Measurements from ENCODE around the gene WRNIP1.

The WRNIP1 gene

GRCh38 chr6:2768696-2769095, 3.5 kb downstream of the WRNIP1 start:
- no peak overlapping the region for H3K27ac ChIP-seq (ENCODE audit: low read depth, low read length)
- peaks cover 28 to 30% of the 10 kb centered on the region in 2 donors for H3K4me1 ChIP-seq (ENCODE audit: control insufficient read depth in 1 of 2, insufficient read depth in 2 of 2, low read length in 2 of 2)
- peak overlapping the region; percentile 23 to 95 for H3K4me3 ChIP-seq (ENCODE audit: low read depth in 1 of 2, low read length in 2 of 2)
- no peak overlapping the region for H3K9ac ChIP-seq (ENCODE audit: low read depth in 1 of 2, low read length in 2 of 2)
- no peaks in the 10 kb centered on the region for H3K9me3 ChIP-seq (ENCODE audit: control insufficient read depth in 1 of 2, low read length in 2 of 2)
- no peaks in the 10 kb centered on the region for H3K27me3 ChIP-seq (ENCODE audit: control insufficient read depth in 1 of 2, insufficient read depth in 2 of 2, low read length in 2 of 2)
- H3K36me3 ChIP-seq (ENCODE audit: control insufficient read depth in 1 of 2, insufficient read depth in 2 of 2, low read length in 2 of 2) = peaks cover 9 to 12% of the 10 kb centered on the region in 2 donors

GRCh38 chr6:2770171-2770570, 5.0 kb downstream of the WRNIP1 start:
- H3K27me3 ChIP-seq (ENCODE audit: control insufficient read depth in 1 of 2, insufficient read depth in 2 of 2, low read length in 2 of 2) = no peaks in the 10 kb centered on the region
- no peak overlapping the region for H3K27ac ChIP-seq (ENCODE audit: low read depth, low read length)
- peaks cover 19 to 21% of the 10 kb centered on the region in 2 donors for H3K36me3 ChIP-seq (ENCODE audit: control insufficient read depth in 1 of 2, insufficient read depth in 2 of 2, low read length in 2 of 2)
- peaks cover 26 to 28% of the 10 kb centered on the region in 2 donors for H3K4me1 ChIP-seq (ENCODE audit: control insufficient read depth in 1 of 2, insufficient read depth in 2 of 2, low read length in 2 of 2)
- H3K4me3 ChIP-seq (ENCODE audit: low read depth in 1 of 2, low read length in 2 of 2) = no peak overlapping the region
- H3K9me3 ChIP-seq (ENCODE audit: control insufficient read depth in 1 of 2, low read length in 2 of 2) = no peaks in the 10 kb centered on the region
- H3K9ac ChIP-seq (ENCODE audit: low read depth in 1 of 2, low read length in 2 of 2) = no peak overlapping the region

GRCh38 chr6:2771079-2771478, 5.9 kb downstream of the WRNIP1 start:
- H3K4me1 ChIP-seq (ENCODE audit: control insufficient read depth in 1 of 2, insufficient read depth in 2 of 2, low read length in 2 of 2) = peaks cover 26 to 28% of the 10 kb centered on the region in 2 donors
- no peaks in the 10 kb centered on the region for H3K27me3 ChIP-seq (ENCODE audit: control insufficient read depth in 1 of 2, insufficient read depth in 2 of 2, low read length in 2 of 2)
- H3K36me3 ChIP-seq (ENCODE audit: control insufficient read depth in 1 of 2, insufficient read depth in 2 of 2, low read length in 2 of 2) = peaks cover 19 to 23% of the 10 kb centered on the region in 2 donors
- no peak overlapping the region for H3K4me3 ChIP-seq (ENCODE audit: low read depth in 1 of 2, low read length in 2 of 2)
- H3K9me3 ChIP-seq (ENCODE audit: control insufficient read depth in 1 of 2, low read length in 2 of 2) = no peaks in the 10 kb centered on the region
- H3K9ac ChIP-seq (ENCODE audit: low read depth in 1 of 2, low read length in 2 of 2) = no peak overlapping the region
- H3K27ac ChIP-seq (ENCODE audit: low read depth, low read length) = no peak overlapping the region

- Histone ChIP-seq H3K27ac (ENCODE audit: low read depth, low read length) (no peak overlapping the region), H3K4me3 (ENCODE audit: low read depth in 1 of 2, low read length in 2 of 2) (no peak overlapping the region), H3K36me3 (ENCODE audit: control insufficient read depth in 1 of 2, insufficient read depth in 2 of 2, low read length in 2 of 2) (peaks cover 19 to 33% of the 10 kb centered on the region in 2 donors), H3K9ac (ENCODE audit: low read depth in 1 of 2, low read length in 2 of 2) (no peak overlapping the region), H3K4me1 (ENCODE audit: control insufficient read depth in 1 of 2, insufficient read depth in 2 of 2, low read length in 2 of 2) (peaks cover 10 to 18% of the 10 kb centered on the region in 2 donors), H3K27me3 (ENCODE audit: control insufficient read depth in 1 of 2, insufficient read depth in 2 of 2, low read length in 2 of 2) (no peaks in the 10 kb centered on the region), H3K9me3 (ENCODE audit: control insufficient read depth in 1 of 2, low read length in 2 of 2) (no peaks in the 10 kb centered on the region)
Observed at GRCh38 chr6:2772840-2773239, 7.6 kb downstream of the WRNIP1 start.

GRCh38 chr6:2773449-2773848, 8.3 kb downstream of the WRNIP1 start:
- H3K36me3 ChIP-seq (ENCODE audit: control insufficient read depth in 1 of 2, insufficient read depth in 2 of 2, low read length in 2 of 2) = peaks cover 19 to 33% of the 10 kb centered on the region in 2 donors
- H3K9ac ChIP-seq (ENCODE audit: low read depth in 1 of 2, low read length in 2 of 2) = no peak overlapping the region
- no peaks in the 10 kb centered on the region for H3K27me3 ChIP-seq (ENCODE audit: control insufficient read depth in 1 of 2, insufficient read depth in 2 of 2, low read length in 2 of 2)
- H3K4me1 ChIP-seq (ENCODE audit: control insufficient read depth in 1 of 2, insufficient read depth in 2 of 2, low read length in 2 of 2) = peaks cover 3 to 12% of the 10 kb centered on the region in 2 donors
- H3K27ac ChIP-seq (ENCODE audit: low read depth, low read length) = no peak overlapping the region
- no peak overlapping the region for H3K4me3 ChIP-seq (ENCODE audit: low read depth in 1 of 2, low read length in 2 of 2)
- H3K9me3 ChIP-seq (ENCODE audit: control insufficient read depth in 1 of 2, low read length in 2 of 2) = no peaks in the 10 kb centered on the region

- H3K4me1 ChIP-seq (ENCODE audit: control insufficient read depth in 1 of 2, insufficient read depth in 2 of 2, low read length in 2 of 2) = peaks cover 0 to 3% of the 10 kb centered on the region in 2 donors
- no peak overlapping the region for H3K4me3 ChIP-seq (ENCODE audit: low read depth in 1 of 2, low read length in 2 of 2)
- peaks cover 24 to 43% of the 10 kb centered on the region in 2 donors for H3K36me3 ChIP-seq (ENCODE audit: control insufficient read depth in 1 of 2, insufficient read depth in 2 of 2, low read length in 2 of 2)
- H3K9me3 ChIP-seq (ENCODE audit: control insufficient read depth in 1 of 2, low read length in 2 of 2) = no peaks in the 10 kb centered on the region
- H3K9ac ChIP-seq (ENCODE audit: low read depth in 1 of 2, low read length in 2 of 2) = no peak overlapping the region
- H3K27ac ChIP-seq (ENCODE audit: low read depth, low read length) = no peak overlapping the region
- H3K27me3 ChIP-seq (ENCODE audit: control insufficient read depth in 1 of 2, insufficient read depth in 2 of 2, low read length in 2 of 2) = no peaks in the 10 kb centered on the region
Observed at GRCh38 chr6:2775003-2775402, 9.8 kb downstream of the WRNIP1 start.

- Histone ChIP-seq H3K27me3 (ENCODE audit: control insufficient read depth in 1 of 2, insufficient read depth in 2 of 2, low read length in 2 of 2) (no peaks in the 10 kb centered on the region), H3K9me3 (ENCODE audit: control insufficient read depth in 1 of 2, low read length in 2 of 2) (no peaks in the 10 kb centered on the region), H3K27ac (ENCODE audit: low read depth, low read length) (no peak overlapping the region), H3K36me3 (ENCODE audit: control insufficient read depth in 1 of 2, insufficient read depth in 2 of 2, low read length in 2 of 2) (peaks cover 25 to 58% of the 10 kb centered on the region in 2 donors), H3K4me1 (ENCODE audit: control insufficient read depth in 1 of 2, insufficient read depth in 2 of 2, low read length in 2 of 2) (no peaks in the 10 kb centered on the region), H3K4me3 (ENCODE audit: low read depth in 1 of 2, low read length in 2 of 2) (no peak overlapping the region), H3K9ac (ENCODE audit: low read depth in 1 of 2, low read length in 2 of 2) (no peak overlapping the region)
Observed at GRCh38 chr6:2777249-2777648, 12.1 kb downstream of the WRNIP1 start.

- Histone ChIP-seq H3K4me1 (ENCODE audit: control insufficient read depth in 1 of 2, insufficient read depth in 2 of 2, low read length in 2 of 2) (peaks cover 0 to 10% of the 10 kb centered on the region in 2 donors), H3K27me3 (ENCODE audit: control insufficient read depth in 1 of 2, insufficient read depth in 2 of 2, low read length in 2 of 2) (no peaks in the 10 kb centered on the region), H3K9ac (ENCODE audit: low read depth in 1 of 2, low read length in 2 of 2) (no peak overlapping the region), H3K27ac (ENCODE audit: low read depth, low read length) (no peak overlapping the region), H3K36me3 (ENCODE audit: control insufficient read depth in 1 of 2, insufficient read depth in 2 of 2, low read length in 2 of 2) (peaks cover 28 to 65% of the 10 kb centered on the region in 2 donors), H3K9me3 (ENCODE audit: control insufficient read depth in 1 of 2, low read length in 2 of 2) (no peaks in the 10 kb centered on the region), H3K4me3 (ENCODE audit: low read depth in 1 of 2, low read length in 2 of 2) (no peak overlapping the region)
Observed at GRCh38 chr6:2780102-2780737, 15.0 kb downstream of the WRNIP1 start.

GRCh38 chr6:2781685-2782355, 16.6 kb downstream of the WRNIP1 start:
- no peaks in the 10 kb centered on the region for H3K9me3 ChIP-seq (ENCODE audit: control insufficient read depth in 1 of 2, low read length in 2 of 2)
- H3K4me3 ChIP-seq (ENCODE audit: low read depth in 1 of 2, low read length in 2 of 2) = no peak overlapping the region
- peaks cover 0 to 10% of the 10 kb centered on the region in 2 donors for H3K4me1 ChIP-seq (ENCODE audit: control insufficient read depth in 1 of 2, insufficient read depth in 2 of 2, low read length in 2 of 2)
- H3K36me3 ChIP-seq (ENCODE audit: control insufficient read depth in 1 of 2, insufficient read depth in 2 of 2, low read length in 2 of 2) = peaks cover 30 to 70% of the 10 kb centered on the region in 2 donors
- H3K27ac ChIP-seq (ENCODE audit: low read depth, low read length) = no peak overlapping the region
- no peaks in the 10 kb centered on the region for H3K27me3 ChIP-seq (ENCODE audit: control insufficient read depth in 1 of 2, insufficient read depth in 2 of 2, low read length in 2 of 2)
- no peak overlapping the region for H3K9ac ChIP-seq (ENCODE audit: low read depth in 1 of 2, low read length in 2 of 2)

GRCh38 chr6:2782356-2782708, 17.1 kb downstream of the WRNIP1 start:
- Histone ChIP-seq H3K9me3 (ENCODE audit: control insufficient read depth in 1 of 2, low read length in 2 of 2) (no peaks in the 10 kb centered on the region), H3K27ac (ENCODE audit: low read depth, low read length) (no peak overlapping the region), H3K9ac (ENCODE audit: low read depth in 1 of 2, low read length in 2 of 2) (no peak overlapping the region), H3K27me3 (ENCODE audit: control insufficient read depth in 1 of 2, insufficient read depth in 2 of 2, low read length in 2 of 2) (no peaks in the 10 kb centered on the region), H3K36me3 (ENCODE audit: control insufficient read depth in 1 of 2, insufficient read depth in 2 of 2, low read length in 2 of 2) (peaks cover 30 to 68% of the 10 kb centered on the region in 2 donors), H3K4me1 (ENCODE audit: control insufficient read depth in 1 of 2, insufficient read depth in 2 of 2, low read length in 2 of 2) (peaks cover 0 to 10% of the 10 kb centered on the region in 2 donors), H3K4me3 (ENCODE audit: low read depth in 1 of 2, low read length in 2 of 2) (no peak overlapping the region)
